ENCODE data around the gene KRT27. TPM values are rescaled to one million over a fixed set of nuclear protein-coding genes. Genes with fewer than 3 reads are reported as not detected.

Gene KRT27
- total RNA-seq = not detected

- Mint-ChIP-seq H3K4me1 (no peaks in the 10 kb centered on the region), H3K27ac (no peak within 1 kb of the TSS), H3K27me3 (peaks cover 49% of the 10 kb centered on the region), H3K36me3 (ENCODE audit: low read depth) (no peaks in the 10 kb centered on the region), H3K9me3 (no peaks in the 10 kb centered on the region), H3K4me3 (no peak within 1 kb of the TSS)
- POLR2A ChIA-PET = no interaction called here
- no peak for DNase-seq
- CTCF ChIA-PET = no interaction called here
Measured at GRCh38 chr17:40782450-40782849, at the start of gene KRT27. KRT27 (minus strand) TSS chr17:40782550; CDS start chr17:40782493, 57 bp downstream.

- Mint-ChIP-seq H3K4me3 (no peak overlapping the region), H3K9me3 (no peaks in the 10 kb centered on the region), H3K27me3 (peaks cover 5% of the 10 kb centered on the region), H3K27ac (no peak overlapping the region), H3K36me3 (ENCODE audit: low read depth) (no peaks in the 10 kb centered on the region), H3K4me1 (peaks cover 16% of the 10 kb centered on the region)
- ChIA-PET POLR2A (no interaction called here), CTCF (no interaction called here)
- no peak for DNase-seq
Measured at GRCh38 chr17:40830085-40830776, 47.9 kb upstream of the KRT27 start.

- H3K4me1 Mint-ChIP-seq = peaks cover 20% of the 10 kb centered on the region
- no peaks in the 10 kb centered on the region for H3K36me3 Mint-ChIP-seq (ENCODE audit: low read depth)
- ChIA-PET POLR2A (no interaction called here), CTCF (no interaction called here)
- H3K9me3 Mint-ChIP-seq = no peaks in the 10 kb centered on the region
- no peak overlapping the region for H3K4me3 Mint-ChIP-seq
- H3K27ac Mint-ChIP-seq = no peak overlapping the region
- H3K27me3 Mint-ChIP-seq = peaks cover 5% of the 10 kb centered on the region
- no peak for DNase-seq
Measured at GRCh38 chr17:40828454-40829044, 46.2 kb upstream of the KRT27 start.

GRCh38 chr17:40827746-40828453 is 45.5 kb upstream of the KRT27 start:
- ChIA-PET POLR2A (no interaction called here), CTCF (no interaction called here)
- Mint-ChIP-seq H3K27me3 (peaks cover 5% of the 10 kb centered on the region), H3K4me3 (no peak overlapping the region), H3K36me3 (ENCODE audit: low read depth) (no peaks in the 10 kb centered on the region), H3K9me3 (no peaks in the 10 kb centered on the region), H3K27ac (no peak overlapping the region), H3K4me1 (peaks cover 18% of the 10 kb centered on the region)
- no peak for DNase-seq

- CTCF ChIA-PET = interaction anchor here (0.8 kb wide), 1 partner anchor 179 kb away, joined by 3 read pairs; no protein-coding TSS in a partner anchor
- no peaks in the 10 kb centered on the region for H3K36me3 Mint-ChIP-seq (ENCODE audit: low read depth)
- POLR2A ChIA-PET = no interaction called here
- H3K4me1 Mint-ChIP-seq = peaks cover 22% of the 10 kb centered on the region
- no peak overlapping the region for H3K4me3 Mint-ChIP-seq
- DNase-seq = no peak
- H3K27me3 Mint-ChIP-seq = peaks cover 5% of the 10 kb centered on the region
- H3K9me3 Mint-ChIP-seq = no peaks in the 10 kb centered on the region
- no peak overlapping the region for H3K27ac Mint-ChIP-seq
Measured at GRCh38 chr17:40825599-40825998, 43.2 kb upstream of the KRT27 start.

GRCh38 chr17:40824015-40824832 is 41.9 kb upstream of the KRT27 start:
- peaks cover 35% of the 10 kb centered on the region for H3K4me1 Mint-ChIP-seq
- H3K4me3 Mint-ChIP-seq = no peak overlapping the region
- no peaks in the 10 kb centered on the region for H3K9me3 Mint-ChIP-seq
- DNase-seq = no peak
- H3K27me3 Mint-ChIP-seq = peaks cover 5% of the 10 kb centered on the region
- no peak overlapping the region for H3K27ac Mint-ChIP-seq
- ChIA-PET POLR2A (no interaction called here), CTCF (no interaction called here)
- H3K36me3 Mint-ChIP-seq (ENCODE audit: low read depth) = peaks cover 7% of the 10 kb centered on the region

GRCh38 chr17:40822132-40822812 is 39.9 kb upstream of the KRT27 start, which contains the start of gene KRT10:
KRT10 (minus strand) TSS chr17:40822614; CDS start chr17:40822585, 29 bp downstream.
- no peaks in the 10 kb centered on the region for H3K9me3 Mint-ChIP-seq
- CTCF ChIA-PET = no interaction called here

GRCh38 chr17:40821536-40821935 is 39.2 kb upstream of the KRT27 start:
- H3K36me3 Mint-ChIP-seq (ENCODE audit: low read depth) = peaks cover 24% of the 10 kb centered on the region
- H3K4me1 Mint-ChIP-seq = peaks cover 45% of the 10 kb centered on the region
- ChIA-PET POLR2A (no interaction called here), CTCF (no interaction called here)
- peaks cover 5% of the 10 kb centered on the region for H3K27me3 Mint-ChIP-seq
- no peak overlapping the region for H3K27ac Mint-ChIP-seq
- H3K9me3 Mint-ChIP-seq = no peaks in the 10 kb centered on the region
- no peak for DNase-seq
- no peak overlapping the region for H3K4me3 Mint-ChIP-seq

More at GRCh38 chr17:40822132-40822812, 39.9 kb upstream of the KRT27 start, which contains the start of gene KRT10:
- H3K27ac Mint-ChIP-seq = no peak within 1 kb of the TSS
- DNase-seq = no peak
- peaks cover 41% of the 10 kb centered on the region for H3K4me1 Mint-ChIP-seq
- H3K27me3 Mint-ChIP-seq = peaks cover 5% of the 10 kb centered on the region
- peaks cover 19% of the 10 kb centered on the region for H3K36me3 Mint-ChIP-seq (ENCODE audit: low read depth)
- POLR2A ChIA-PET = no interaction called here
- H3K4me3 Mint-ChIP-seq = no peak within 1 kb of the TSS

- Mint-ChIP-seq H3K4me1 (peaks cover 42% of the 10 kb centered on the region), H3K27me3 (no peaks in the 10 kb centered on the region), H3K4me3 (peak overlapping the region; percentile 30), H3K9me3 (no peaks in the 10 kb centered on the region), H3K27ac (no peak overlapping the region), H3K36me3 (ENCODE audit: low read depth) (peaks cover 24% of the 10 kb centered on the region)
- ChIA-PET POLR2A (interaction anchor here (2.6 kb wide), 1 partner anchor 173 kb away, joined by 19 read pairs; the partner anchor contains the start of gene SMARCE1), CTCF (interaction anchor here (1.0 kb wide), 2 partner anchors 828 to 868 kb away, joined by 3 to 4 read pairs; no protein-coding TSS in a partner anchor)
- no peak for DNase-seq
Measured at GRCh38 chr17:40820228-40820838, 38.0 kb upstream of the KRT27 start.

GRCh38 chr17:40819528-40820125 is 37.3 kb upstream of the KRT27 start:
- peaks cover 42% of the 10 kb centered on the region for H3K4me1 Mint-ChIP-seq
- peak overlapping the region; percentile 74 for H3K4me3 Mint-ChIP-seq
- H3K27me3 Mint-ChIP-seq = peaks cover 1% of the 10 kb centered on the region
- no peak for DNase-seq
- no peaks in the 10 kb centered on the region for H3K9me3 Mint-ChIP-seq
- H3K36me3 Mint-ChIP-seq (ENCODE audit: low read depth) = peaks cover 24% of the 10 kb centered on the region
- H3K27ac Mint-ChIP-seq = peak overlapping the region; percentile 69
- POLR2A ChIA-PET = interaction anchor here (1.3 to 2.6 kb wide), 3 partner anchors 172 to 870 kb away, joined by 3 to 19 read pairs (median 6); partner anchors contain the start of gene SMARCE1
- CTCF ChIA-PET = interaction anchor here (0.6 to 2.4 kb wide), 10 partner anchors 16 to 869 kb away, joined by 3 to 11 read pairs (median 4); no protein-coding TSS in a partner anchor

- Mint-ChIP-seq H3K4me1 (peaks cover 38% of the 10 kb centered on the region), H3K9me3 (no peaks in the 10 kb centered on the region), H3K27me3 (peaks cover 8% of the 10 kb centered on the region), H3K4me3 (peak overlapping the region; percentile 85), H3K36me3 (ENCODE audit: low read depth) (peaks cover 24% of the 10 kb centered on the region), H3K27ac (peak overlapping the region; percentile 81)
- peak; percentile 87 for DNase-seq
- ChIA-PET POLR2A (interaction anchor here (0.6 to 2.6 kb wide), 11 partner anchors 14 to 871 kb away, joined by 3 to 19 read pairs (median 5); partner anchors contain the start of genes EIF1, KRTAP16-1 and SMARCE1), CTCF (interaction anchor here (0.6 to 2.4 kb wide), 14 partner anchors 14 to 1199 kb away, joined by 3 to 11 read pairs (median 3); partner anchors contain the start of gene EIF1)
Measured at GRCh38 chr17:40818733-40819527, 36.6 kb upstream of the KRT27 start.

All from activated CD4-positive, alpha-beta memory T cell treated with anti-CD3 and anti-CD28 coated beads, Interleukin-2, amount 10 ng/mL, durations not matched to agents 7 days and 5 days (primary cell).